Stimulated activated CD4-positive, alpha-beta T cell treated with anti-CD3 and anti-CD28 coated beads, Interleukin-4, amount 100 ng/mL, for 24 hours (primary cell): ENCODE measurements around the gene CFDP1.

Source experiments
- DNase-seq: peaks from one replicate; pipeline ENCODE4 v3.0.0-alpha.2; 2020

The CFDP1 gene

GRCh38 chr16:75432828-75433731 is at the start of gene CFDP1:
Gene CFDP1 (minus strand): TSS chr16:75433503. CDS start chr16:75433352, 151 bp downstream.
- peak; percentile 97 for DNase-seq

- DNase-seq = no peak
Observed at GRCh38 chr16:75482434-75483205, 49.3 kb upstream of the CFDP1 start.

- DNase-seq = no peak
Observed at GRCh38 chr16:75481475-75481874, 48.2 kb upstream of the CFDP1 start.

GRCh38 chr16:75479421-75479990 is 46.2 kb upstream of the CFDP1 start:
- no peak for DNase-seq

GRCh38 chr16:75478480-75479345 is 45.4 kb upstream of the CFDP1 start:
- DNase-seq = no peak

GRCh38 chr16:75477680-75478473 is 44.6 kb upstream of the CFDP1 start:
- no peak for DNase-seq

GRCh38 chr16:75476817-75477216 is 43.5 kb upstream of the CFDP1 start:
- DNase-seq = no peak

- no peak for DNase-seq
Observed at GRCh38 chr16:75475420-75475847, 42.1 kb upstream of the CFDP1 start.

GRCh38 chr16:75472908-75473877 is 39.9 kb upstream of the CFDP1 start:
- no peak for DNase-seq

- peak; percentile 47 for DNase-seq
Observed at GRCh38 chr16:75471723-75472633, 38.7 kb upstream of the CFDP1 start.

GRCh38 chr16:75466760-75467159 is 33.5 kb upstream of the CFDP1 start:
- DNase-seq = no peak

- DNase-seq = peak; percentile 99
Observed at GRCh38 chr16:75464122-75464918, 31.0 kb upstream of the CFDP1 start, which contains the start of gene TMEM170A. Gene TMEM170A (minus strand): TSS chr16:75464689. CDS start chr16:75464600, 89 bp downstream.

GRCh38 chr16:75463389-75464121 is 30.3 kb upstream of the CFDP1 start:
- DNase-seq = peak; percentile 21

GRCh38 chr16:75462806-75463205 is 29.5 kb upstream of the CFDP1 start:
- DNase-seq = no peak

GRCh38 chr16:75461575-75461974 is 28.3 kb upstream of the CFDP1 start:
- no peak for DNase-seq

GRCh38 chr16:75460446-75460845 is 27.1 kb upstream of the CFDP1 start:
- no peak for DNase-seq

GRCh38 chr16:75459691-75460090 is 26.4 kb upstream of the CFDP1 start:
- DNase-seq = no peak

- DNase-seq = no peak
Observed at GRCh38 chr16:75458439-75458838, 25.1 kb upstream of the CFDP1 start.
